Measurements from ENCODE around the gene CMTM2.
"Not testable (repeated sequence)": the region's sequence is repeated elsewhere in the genome, so short reads cannot be mapped to it uniquely, and the experiment has no call there.

CMTM2 gene

DNA sequence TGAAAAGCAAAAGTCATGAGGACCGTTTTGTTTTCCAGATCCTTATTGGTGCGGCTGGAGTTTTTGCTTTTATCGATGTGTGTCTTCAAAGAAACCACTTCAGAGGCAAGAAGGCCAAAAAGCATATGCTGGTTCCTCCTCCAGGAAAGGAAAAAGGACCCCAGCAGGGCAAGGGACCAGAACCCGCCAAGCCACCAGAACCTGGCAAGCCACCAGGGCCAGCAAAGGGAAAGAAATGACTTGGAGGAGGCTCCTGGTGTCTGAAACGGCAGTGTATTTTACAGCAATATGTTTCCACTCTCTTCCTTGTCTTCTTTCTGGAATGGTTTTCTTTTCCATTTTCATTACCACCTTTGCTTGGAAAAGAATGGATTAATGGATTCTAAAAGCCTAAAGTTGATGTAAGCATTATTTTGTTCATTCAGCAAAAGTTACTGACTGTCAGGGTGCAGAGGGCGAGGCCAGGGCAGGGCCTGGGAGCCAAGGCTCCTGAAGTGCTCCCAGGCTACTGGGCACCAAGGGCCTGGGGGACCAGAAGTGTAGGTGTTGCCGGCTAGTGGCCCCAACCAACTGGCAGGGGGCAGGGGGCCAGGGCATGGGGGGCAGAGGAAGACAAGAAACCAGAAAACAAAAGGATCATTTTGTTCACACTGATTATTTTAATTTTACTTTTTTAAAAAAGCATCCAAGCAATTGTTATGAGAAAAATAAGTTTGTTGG, 8.8 kb downstream of the CMTM2 start:
- no peak for DNase-seq

DNA sequence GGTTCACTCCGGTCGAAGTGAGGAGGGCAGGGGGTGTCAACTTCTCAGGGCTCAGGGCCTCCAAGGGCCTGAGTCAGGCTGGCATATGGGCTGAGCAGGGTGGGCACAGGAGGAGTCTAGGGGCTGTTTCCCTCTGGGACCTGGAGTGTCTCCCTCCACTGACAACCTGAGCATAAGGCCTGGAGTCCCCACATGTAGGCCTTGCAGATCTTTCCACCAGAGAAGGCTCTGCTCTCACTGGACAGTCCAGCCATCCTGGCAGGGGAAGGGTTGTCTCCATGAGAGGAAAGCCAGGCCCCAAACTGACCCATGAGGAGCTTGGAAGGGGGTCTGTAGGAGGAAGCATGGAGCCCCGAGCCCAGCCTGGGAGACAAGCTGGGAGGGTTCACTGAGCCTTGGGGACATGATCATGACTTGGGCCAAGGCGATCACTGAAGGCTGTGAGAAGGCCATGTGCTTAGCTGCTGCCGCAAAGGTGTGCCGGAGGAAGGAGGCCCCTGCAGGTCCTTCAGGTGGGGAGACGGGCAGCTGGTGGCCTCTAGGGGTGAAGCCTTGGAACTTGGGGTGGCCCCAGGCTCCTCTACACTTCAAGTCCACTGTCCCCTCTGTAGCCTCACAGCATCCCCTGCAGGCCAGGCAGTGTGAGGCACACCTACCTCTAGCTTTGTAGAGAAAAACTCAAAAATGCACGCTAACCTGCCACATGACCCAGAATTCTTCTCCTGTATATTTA, 9.9 kb downstream of the CMTM2 start:
- no peak for DNase-seq

DNA sequence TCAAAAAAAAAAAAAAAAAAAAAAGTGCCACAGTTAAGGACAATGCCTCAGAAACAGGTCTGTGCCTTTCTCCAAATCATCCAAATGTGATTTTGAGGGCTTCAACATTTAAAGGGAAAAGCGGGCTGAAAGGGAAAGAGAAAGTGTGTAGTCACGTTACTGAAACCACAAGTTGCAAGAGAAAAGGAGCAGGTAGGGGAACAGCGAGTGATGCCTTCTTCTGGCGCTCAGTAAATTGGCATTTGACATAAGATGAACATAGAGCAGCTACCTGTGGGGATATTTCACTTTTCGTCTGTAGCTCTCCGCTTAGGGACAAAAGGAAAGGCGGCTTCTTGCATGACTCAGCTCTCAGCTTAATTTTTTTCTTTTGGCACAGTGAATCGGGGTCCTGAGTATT, 11.1 kb downstream of the CMTM2 start:
- no peak for DNase-seq

DNA sequence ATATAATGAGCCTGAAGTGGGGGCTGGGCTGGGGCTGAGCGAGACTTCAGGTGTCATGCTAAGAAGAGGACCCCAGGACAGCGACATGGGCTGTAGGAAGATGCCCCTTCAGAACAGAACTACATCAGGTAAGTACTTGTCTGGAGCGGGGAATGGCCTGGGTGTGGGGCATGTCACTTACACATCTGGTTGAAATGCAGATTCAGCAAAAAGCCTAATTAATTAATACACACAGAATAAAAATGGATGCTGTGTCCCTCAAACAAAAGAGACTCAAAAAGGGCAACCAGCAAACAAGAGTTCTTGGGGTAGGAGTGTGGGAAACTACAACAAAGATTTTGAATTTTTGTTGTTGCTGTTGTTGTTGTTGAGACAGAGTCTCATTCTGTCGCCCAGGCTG, 11.8 kb downstream of the CMTM2 start:
- no peak for DNase-seq

DNA sequence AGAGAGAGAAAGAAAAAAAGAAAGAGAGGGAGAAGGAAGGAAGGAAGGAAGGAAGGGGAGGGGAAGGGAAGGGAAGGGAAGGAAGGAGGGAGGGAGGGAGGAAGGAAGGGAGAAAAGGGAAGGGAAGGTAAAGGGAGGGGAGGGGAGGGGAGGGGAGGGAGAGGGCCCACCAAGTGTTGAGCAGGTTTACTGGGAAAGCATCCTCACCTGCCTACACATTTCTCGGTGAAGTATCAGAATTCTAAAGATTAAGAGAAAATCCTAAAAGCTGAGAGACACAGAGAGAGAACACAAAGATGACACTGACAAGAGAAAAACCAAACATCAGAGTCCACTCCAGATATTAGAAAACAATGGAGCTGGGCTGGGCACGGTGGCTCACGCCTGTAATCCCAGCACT, 13.0 kb downstream of the CMTM2 start:
- no peak for DNase-seq

DNA sequence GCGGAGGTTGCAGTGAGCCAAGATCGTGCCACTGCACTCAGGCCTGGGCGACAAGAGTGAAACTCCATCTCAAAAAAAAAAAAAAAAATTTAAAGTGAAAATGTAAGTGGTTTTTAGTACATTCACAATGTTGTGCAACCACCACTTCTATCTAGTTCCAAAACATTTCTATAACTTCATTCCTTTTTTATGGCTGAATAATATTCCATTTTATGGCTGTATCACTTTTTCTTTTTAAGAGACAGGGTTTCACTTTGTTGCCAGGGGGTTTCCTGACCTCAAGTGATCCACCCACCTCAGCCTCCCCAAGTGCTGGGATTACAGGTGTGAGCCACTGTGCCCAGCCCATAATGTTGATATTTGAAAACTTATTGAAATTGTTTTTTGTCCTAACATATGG, 13.6 kb downstream of the CMTM2 start:
- no peak for DNase-seq

DNA sequence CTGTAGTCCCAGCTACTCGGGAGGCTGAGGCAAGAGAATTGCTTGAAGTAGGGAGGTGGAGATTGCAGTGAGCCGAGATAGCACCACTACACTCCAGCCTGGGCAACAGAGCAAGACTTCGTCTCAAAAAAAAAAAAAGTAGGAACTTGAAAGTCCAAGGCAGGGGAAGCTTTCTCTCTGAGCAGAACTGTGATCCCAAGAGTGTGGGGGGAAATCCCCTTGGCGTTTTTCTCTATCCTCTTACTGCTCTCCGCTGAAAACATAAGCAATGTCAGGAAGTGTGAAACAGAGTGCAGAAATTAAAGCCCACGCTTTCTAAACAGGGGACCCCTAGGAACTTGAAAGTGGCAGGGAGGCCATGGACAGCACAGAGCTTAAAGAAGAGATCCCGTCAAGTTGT, 15.5 kb downstream of the CMTM2 start:
- no peak for DNase-seq

DNA sequence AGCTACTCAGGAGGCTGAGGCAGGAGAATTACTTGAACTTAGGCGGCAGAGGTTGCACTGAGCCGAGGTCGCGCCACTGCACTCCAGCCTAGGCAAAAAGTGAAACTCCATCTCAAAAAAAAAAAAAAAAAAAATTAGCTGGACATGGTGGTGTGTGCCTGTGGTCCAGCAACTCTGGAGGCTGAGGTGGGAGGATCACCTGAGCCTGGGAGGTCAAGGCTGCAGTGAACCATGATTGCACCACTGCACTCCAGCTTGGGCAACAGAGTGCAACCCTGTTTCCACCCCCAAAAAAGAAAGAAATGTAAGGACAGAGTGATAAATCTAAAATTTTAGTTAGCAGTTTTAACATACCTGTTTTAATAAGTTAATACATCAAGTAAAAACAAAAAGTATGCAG, 17.3 kb downstream of the CMTM2 start:
- DNase-seq: not testable (repeated sequence)

DNA sequence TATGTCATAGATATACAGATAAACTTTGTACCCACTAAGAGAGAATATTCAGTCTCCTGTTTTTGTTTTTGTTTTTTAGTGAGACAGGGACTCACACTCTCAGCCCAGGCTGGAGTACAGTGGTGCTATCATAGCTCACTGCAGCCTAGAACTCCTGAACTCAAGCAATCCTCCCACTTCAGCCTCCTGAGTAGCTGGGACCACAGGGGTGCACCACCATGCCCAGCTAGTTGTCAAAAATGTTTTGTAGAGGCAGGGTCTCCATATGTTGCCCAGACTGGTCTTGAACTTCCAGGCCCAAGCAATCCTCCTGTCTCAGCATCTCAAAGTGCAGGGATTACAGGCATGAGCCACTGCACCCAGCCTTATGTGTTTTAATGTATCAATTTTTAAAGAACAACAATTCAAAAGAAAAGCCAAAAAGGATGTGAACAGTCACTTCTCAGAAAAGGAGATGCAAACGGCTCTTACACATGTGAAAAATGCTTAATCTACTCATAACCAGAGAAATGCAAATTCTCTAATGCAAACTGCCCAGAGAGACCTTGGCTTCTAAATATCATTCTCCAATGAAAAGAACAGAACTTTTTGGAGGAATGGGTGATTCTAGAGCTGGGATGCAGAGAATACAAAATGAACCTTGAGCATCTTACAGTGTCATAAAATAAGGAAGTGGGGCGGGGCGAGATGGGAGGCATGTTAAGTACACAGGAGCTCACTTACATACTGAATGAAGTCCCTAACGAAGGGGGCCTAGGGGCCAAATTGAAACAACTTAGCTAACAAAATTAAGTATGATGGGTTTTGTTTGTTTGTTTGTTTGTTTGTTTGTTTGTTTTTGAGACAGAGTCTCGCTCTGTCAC, 18.0 kb downstream of the CMTM2 start:
- no peak for DNase-seq

DNA sequence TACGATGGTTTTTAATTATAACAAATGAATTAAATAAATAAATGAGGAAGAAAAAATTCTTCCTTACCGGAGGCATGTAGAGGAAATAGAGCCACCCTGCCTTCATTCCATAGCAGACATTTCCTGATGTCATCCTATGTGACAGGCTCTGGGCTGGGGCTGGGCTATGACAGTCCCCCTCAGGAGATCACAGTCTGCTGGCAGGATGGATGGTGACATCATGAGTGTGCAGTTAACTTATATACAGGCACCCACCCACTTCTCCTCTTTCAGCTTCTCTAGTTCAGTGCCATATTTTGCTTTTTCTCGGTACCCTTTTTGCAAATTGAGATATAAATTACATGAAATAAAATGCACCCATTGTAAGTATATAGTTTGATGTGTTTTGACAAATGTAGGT, 18.8 kb downstream of the CMTM2 start:
- DNase-seq: no peak

DNA sequence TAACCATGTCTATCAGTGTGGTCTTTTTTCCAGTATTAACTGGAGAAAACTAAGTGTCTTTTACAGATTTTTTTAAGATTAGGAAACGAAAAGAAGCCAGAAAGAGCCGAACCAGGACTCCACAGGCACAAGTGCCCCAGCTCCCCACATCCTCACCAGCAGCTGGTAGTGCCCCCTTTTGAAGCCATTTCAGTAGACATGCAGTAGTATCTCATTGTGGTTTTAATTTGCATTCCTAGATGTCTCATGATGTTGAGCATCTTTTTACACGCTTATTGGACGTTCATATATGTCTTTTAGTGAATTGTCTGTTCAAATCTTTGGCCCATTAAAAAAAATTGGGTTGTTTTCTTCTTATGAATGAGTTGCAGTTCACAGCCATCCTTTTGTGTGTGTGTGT, 20.5 kb downstream of the CMTM2 start:
- DNase-seq: no peak

DNA sequence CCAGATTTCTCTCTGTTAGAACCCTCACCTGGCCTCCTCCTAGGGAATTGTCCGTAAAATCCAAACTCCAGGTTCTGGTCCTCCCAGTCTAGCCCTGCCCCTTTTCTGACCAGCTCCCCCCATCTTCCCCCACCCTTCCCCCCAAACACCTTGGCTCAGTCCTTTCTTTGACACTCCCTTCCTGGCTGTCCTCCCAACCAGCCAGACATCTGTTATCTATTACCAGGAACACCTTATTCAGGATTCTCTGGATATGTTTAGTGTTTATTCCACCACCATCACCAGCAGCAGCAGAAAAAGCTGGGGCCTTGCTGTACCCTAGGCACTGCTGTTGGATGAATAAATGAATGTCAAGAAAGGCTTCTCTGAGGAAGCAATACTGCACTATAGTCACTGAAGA, 21.2 kb downstream of the CMTM2 start:
- no peak for DNase-seq

DNA sequence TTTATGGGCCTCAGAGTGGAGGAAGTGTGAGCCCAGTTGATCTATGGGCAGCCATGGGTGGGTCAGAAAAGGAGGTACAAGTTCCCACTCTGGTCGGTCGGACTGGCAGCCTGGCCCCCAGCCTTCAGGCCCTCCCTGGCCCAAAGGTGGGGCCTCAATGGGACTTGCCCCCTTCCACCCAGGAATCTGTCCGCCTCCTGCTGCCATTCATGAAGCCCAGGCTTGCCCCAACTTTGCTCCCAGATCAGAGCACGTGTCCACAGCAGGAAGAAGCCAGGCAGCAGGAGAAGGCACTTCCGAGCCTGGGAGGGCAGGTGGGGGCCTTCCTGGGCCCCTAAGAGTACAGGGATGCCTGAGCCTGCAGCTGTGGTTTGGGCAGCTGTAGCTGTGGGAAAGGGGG, 22.2 kb downstream of the CMTM2 start:
- DNase-seq: no peak

DNA sequence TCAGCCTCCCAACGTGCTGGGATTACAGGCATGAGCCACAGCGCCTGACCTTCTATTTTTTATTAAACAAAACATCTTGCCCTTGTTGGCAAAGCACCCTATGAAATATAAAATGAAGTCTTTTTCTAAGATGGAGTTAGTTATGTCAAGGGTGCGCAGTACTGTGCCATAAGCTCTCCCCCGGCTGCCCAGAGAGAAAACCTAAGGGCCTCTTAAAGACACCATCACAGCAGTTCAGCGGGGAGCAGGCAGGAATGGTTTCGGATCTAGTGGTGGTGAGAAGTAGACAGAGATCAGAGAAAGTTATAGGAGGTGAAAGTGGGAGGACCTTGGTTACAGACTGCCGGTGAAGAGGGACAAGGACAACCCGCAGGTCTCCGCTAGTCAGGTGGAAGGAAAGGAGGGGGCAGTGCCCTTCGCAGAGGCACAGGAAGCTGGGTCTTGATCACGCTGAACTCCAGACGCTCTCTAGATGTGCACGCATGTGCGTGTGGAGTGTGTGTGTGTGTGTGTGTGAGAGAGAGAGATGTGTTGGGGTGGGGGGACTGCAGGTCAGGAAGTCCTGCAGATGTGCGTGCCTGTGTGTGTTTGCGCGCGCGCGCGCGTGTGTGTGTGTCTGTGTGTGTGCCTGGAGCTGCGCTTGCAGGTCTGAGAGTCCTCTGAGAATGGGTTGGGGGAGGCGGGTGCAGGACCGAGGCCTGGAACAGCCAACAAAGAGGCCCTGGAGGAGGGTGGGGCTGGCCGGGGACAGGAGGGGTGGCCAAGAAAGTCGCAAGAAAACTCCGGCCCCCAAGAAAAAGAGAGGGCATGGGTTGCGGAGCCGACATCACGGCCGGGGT, 24.5 kb downstream of the CMTM2 start:
- DNase-seq: peak; percentile 89

DNA sequence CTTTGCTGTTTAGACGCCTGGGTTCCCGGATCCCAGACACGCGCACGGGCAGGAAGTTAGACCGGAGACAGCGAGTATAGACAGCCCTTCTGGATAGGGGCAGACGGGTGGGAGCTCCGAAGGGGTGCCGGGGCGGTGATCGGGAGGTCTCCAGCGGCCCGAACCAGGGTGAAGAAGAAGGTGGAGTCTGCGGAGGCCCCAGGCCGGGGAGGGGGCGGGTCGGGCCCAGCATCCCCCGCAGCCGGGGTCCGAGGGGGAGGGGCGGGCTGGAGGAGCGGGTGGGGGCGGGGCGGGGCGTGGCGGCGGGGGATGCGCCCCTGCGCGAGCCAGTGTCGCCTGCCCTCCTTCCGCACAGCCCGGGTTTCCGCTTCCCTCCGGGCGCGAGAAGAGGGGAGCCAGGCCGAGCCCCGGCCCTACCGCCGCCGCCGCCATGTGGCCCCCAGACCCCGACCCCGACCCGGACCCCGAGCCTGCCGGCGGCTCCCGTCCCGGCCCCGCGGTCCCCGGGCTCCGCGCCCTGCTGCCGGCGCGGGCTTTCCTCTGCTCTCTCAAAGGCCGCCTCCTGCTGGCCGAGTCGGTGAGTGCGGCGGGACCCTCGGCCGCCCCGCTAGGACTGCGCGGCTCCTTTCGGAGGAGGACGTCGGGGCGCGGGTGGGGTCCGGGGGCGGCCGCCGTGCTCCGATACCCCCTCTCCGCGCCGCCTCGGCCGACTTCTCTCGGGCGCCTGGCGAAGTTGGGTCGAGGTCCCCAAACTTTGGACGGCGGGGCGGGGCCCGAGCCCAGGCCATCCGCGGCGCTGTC, 25.3 kb downstream of the CMTM2 start, which contains the start of gene CMTM3:
Gene CMTM3 (plus strand): TSS at position 329 of the 801 bp plus-strand sequence. CDS start 102 bp downstream, at position 431.
- DNase-seq: peak; percentile 89

DNA sequence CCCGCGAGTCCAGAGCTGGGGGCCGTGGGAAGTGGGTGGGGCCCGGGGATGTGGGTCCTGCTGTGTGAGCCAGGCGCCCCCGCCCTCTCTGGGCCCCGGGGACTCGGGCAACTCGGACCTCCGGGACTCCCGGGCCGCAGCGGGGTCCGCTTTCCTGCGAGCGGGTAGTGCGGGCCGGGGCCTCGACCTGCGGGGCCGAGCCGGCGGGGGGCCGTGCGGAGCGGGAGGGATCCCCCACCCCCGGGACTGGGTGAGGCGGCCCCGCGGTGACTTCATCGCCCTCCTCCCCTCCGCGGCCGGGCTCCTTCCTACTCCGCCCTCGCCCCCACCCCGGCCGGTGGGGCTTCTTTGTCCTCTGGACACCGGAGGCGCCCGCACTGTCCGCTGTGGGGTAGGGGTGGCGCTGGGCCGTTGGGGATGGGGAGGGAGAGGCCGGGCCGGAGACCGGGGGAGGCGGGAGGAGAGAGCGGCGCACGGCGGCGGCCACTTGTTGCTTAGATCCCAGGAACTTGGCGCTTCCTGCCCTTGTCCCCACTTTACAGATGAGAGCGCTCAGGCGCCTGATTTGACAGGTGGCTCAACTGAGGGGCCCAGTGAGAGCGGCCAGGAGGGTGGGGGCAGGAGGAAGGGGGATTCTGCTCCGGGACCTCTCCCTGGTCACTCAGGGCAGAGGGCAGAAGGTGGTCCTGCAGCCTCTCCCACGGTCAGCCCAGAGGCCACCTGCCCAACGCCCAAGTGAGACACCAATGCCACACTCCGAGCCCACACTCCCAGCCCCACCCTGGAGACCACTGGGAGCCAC, 26.1 kb downstream of the CMTM2 start:
- peak; percentile 72 for DNase-seq

DNA sequence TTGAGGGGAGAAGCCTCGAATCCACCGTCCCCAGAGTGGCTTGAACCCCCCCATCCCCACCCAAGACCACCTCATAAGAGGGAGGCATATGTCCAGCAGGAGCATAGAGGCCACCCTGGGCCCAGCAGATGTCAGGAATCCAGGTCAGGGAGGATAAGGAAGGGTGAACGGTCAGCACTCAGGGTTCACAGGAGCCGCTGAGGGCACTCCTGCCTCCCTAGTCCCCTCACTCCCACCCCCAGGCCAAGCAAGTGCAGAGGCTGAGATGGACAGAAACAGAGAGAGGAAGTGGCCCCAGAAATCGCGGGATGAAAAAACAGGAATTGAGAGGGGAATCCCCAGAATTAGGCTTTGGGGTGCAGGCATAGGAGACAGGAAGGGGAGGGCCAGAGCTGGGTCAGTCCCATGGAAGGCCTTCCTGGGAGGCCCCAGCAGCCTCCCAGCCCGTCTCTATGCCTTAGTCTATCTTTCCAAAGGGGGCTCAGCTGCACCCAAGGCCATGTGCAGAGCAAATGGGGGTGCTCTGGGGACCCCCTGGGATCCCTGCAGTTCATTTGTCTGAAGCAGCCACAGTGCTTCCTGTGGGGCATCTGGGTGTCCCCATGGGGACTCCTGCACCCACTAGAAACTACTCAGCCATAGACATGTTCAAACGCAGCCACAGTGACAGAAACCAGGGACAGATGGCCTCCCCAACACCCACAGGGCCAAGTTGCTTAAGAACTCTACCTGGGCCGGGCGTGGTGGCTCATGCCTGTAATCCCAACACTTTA, 26.9 kb downstream of the CMTM2 start:
- DNase-seq: no peak

DNA sequence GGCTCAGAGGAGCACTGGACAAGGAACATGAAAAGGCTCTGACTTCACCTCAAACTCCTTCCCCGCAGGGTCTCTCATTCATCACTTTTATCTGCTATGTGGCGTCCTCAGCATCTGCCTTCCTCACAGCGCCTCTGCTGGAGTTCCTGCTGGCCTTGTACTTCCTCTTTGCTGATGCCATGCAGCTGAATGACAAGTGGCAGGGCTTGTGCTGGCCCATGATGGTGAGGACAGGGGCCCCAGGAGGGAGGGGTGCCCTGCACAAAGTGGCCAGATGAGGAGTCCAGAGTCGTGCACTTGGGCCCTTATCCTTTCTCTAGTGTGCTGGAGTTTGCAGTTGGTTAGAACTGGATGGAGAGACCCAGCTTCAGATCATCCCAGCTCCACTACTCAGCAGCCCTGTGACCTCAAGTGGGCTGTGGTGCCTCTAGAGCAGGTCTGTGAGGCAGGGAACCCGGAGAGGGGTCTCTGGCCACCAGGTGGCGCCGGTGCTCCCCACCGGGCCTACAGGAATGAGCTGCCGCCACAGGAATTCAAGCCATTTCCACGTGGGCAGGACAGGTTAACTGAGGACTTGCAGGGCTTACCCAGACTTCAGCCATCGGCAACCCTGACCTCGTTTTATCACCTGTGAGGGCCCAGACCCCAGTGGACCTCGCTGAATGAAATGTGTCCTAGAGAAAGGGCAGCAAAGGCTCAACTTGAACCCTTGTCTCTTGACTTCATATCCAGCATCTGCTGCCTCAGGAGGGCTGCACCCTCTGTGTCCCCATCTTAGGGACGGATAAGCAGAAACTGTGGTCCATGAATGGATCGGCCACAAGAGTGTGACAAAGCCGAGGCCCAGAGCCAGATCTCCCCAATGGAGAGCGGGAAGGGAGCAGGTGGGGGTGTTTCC, 29.2 kb downstream of the CMTM2 start:
- DNase-seq: peak; percentile 88

DNA sequence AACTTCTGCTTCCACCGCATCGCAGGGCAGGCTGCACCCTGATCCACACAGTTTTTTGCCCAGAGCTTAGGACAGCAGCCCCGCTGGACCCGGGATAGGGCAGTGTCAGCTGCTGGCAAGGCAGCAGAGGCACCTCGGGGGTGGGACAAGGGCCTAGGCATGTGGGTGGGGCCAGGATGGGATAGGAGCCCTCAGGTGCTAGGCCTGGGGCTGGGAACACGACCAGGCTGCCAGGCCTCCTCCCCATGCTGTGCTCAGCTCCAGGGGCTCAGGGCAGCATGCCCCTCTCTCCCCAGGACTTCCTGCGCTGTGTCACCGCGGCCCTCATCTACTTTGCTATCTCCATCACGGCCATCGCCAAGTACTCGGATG, 29.9 kb downstream of the CMTM2 start:
- DNase-seq: no peak

Measured in left hindlimb (tissue), 1 donor.